A549 (cell line): ENCODE results near the gene RPL28. TPM values are rescaled to one million over a fixed set of nuclear protein-coding genes. Genes with fewer than 3 reads are reported as not detected.

Experiments used
- ATAC-seq, 2 experiments: fragments of 200-7000 bp in 1 of 2; fragments of >200 bp in 1 of 2; cut with Nextera tagmentation in 1 of 2; cut with Tn5 transposase in 1 of 2; 3 replicates each; pipeline versions ENCODE4 v1.8.0 to v1.9.1; 2018 to 2020; ENCODE audit warnings: mild to moderate bottlenecking in 1 of 2, moderate library complexity in 1 of 2
- CTCF ChIA-PET: fragments of 300-600 bp; sonication (Branson Sonifier 250); formaldehyde crosslinking; extraction: SDS; loops from one replicate; lab custom pipeline; 2021; ENCODE audit warnings: antibody characterized with exemption, inconsistent platforms; lab: Yijun Ruan, JAX
- POLR2A ChIA-PET: fragments of 350-600 bp; formaldehyde crosslinking; extraction: SDS; loops from one replicate; lab custom pipeline; 2021; ENCODE audit warnings: antibody characterized with exemption, inconsistent platforms; lab: Yijun Ruan, JAX
- DNase-seq, 2 experiments: peaks; one replicate each; pipeline versions ENCODE4 v3.0.0 to v3.0.0-alpha.2; 2011 to 2016; ENCODE audit warnings: low read depth in 1 of 2, low spot score in 1 of 2
- FAIRE-seq: peaks from 2 replicates; lab custom pipeline; 2011; peaks lifted over from hg19 to GRCh38; lab: Jason Lieb, UNC
- H3K27ac ChIP-seq, 2 experiments: fragments of >200 bp; sonication (Bioruptor Twin); formaldehyde crosslinking; 3 replicates each; pipeline ENCODE4 v1.5.1; 2016 to 2017
- H3K4me1 ChIP-seq: fragments of >200 bp; sonication (Bioruptor Twin); formaldehyde crosslinking; 3 replicates; pipeline ENCODE4 v1.6.1; 2016
- H3K4me2 ChIP-seq: fragments of >200 bp; sonication (Bioruptor Twin); formaldehyde crosslinking; 3 replicates; pipeline ENCODE4 v1.6.1; 2016
- H3K4me3 ChIP-seq: fragments of >200 bp; sonication (Bioruptor Twin); formaldehyde crosslinking; 3 replicates; pipeline ENCODE4 v1.5.1; 2016
- H3K9me3 ChIP-seq: fragments of >200 bp; sonication (Bioruptor Twin); formaldehyde crosslinking; 3 replicates; pipeline ENCODE4 v1.6.1; 2016
- ATOH8 ChIP-seq: fragments of 250-450 bp; sonication (Bioruptor Pico); IDR thresholded peaks from 2 replicates; pipeline ENCODE4 v1.5.0; 2020; ENCODE audit warnings: low read depth, mild to moderate bottlenecking, moderate library complexity
- BCL3 ChIP-seq: fragments of >200 bp; sonication (Bioruptor Twin); formaldehyde crosslinking; IDR thresholded peaks from 3 replicates; pipeline ENCODE4 v1.6.1; 2016
- CBX2 ChIP-seq: fragments of 200-600 bp; sonication (generic); IDR thresholded peaks from 2 replicates; pipeline ENCODE4 v1.6.1; 2016; ENCODE audit warnings: low read depth, mild to moderate bottlenecking, borderline replicate concordance
- E2F6 ChIP-seq: IDR thresholded peaks from 2 replicates; pipeline ENCODE4 v1.6.1; 2012; ENCODE audit warnings: low read depth, borderline replicate concordance
- EHMT2 ChIP-seq: fragments of 200-600 bp; sonication (generic); IDR thresholded peaks from 2 replicates; pipeline ENCODE4 v1.6.1; 2016; ENCODE audit warnings: antibody characterized with exemption, low read depth, mild to moderate bottlenecking, moderate library complexity
- EP300 ChIP-seq, 2 experiments: fragments of >200 bp; sonication (Bioruptor Twin); formaldehyde crosslinking; IDR thresholded peaks; 2 replicates in 1 of 2; 3 replicates in 1 of 2; pipeline ENCODE4 v1.6.1; 2016 to 2017
- ESRRA ChIP-seq: fragments of 150-350 bp; IDR thresholded peaks from 2 replicates; pipeline ENCODE4 v1.6.1; 2014; ENCODE audit warnings: mild to moderate bottlenecking, low read length, borderline replicate concordance
- FOXS1 ChIP-seq: fragments of 250-450 bp; sonication (Bioruptor Pico); IDR thresholded peaks from 2 replicates; pipeline ENCODE4 v1.5.0; 2020; ENCODE audit warnings: mild to moderate bottlenecking, moderate library complexity
- GATA3 ChIP-seq: IDR thresholded peaks from 2 replicates; pipeline ENCODE4 v1.6.1; 2012; ENCODE audit warnings: borderline replicate concordance
- HES2 ChIP-seq: fragments of >200 bp; sonication (Bioruptor Twin); formaldehyde crosslinking; IDR thresholded peaks from 2 replicates; pipeline ENCODE4 v1.6.1; 2016
- HEYL ChIP-seq: fragments of 250-450 bp; sonication (Bioruptor Pico); IDR thresholded peaks from 2 replicates; pipeline ENCODE4 v1.8.0; 2021; ENCODE audit warnings: mild to moderate bottlenecking, moderate library complexity
- HOXB13 ChIP-seq: fragments of 250-450 bp; sonication (Bioruptor Pico); IDR thresholded peaks from 2 replicates; pipeline ENCODE4 v1.5.0; 2020; ENCODE audit warnings: low read depth, mild to moderate bottlenecking, moderate library complexity
- HOXB5 ChIP-seq: fragments of 250-450 bp; sonication (Bioruptor Pico); IDR thresholded peaks from 2 replicates; pipeline ENCODE4 v1.5.0; 2020; ENCODE audit warnings: mild to moderate bottlenecking, moderate library complexity
- JUN ChIP-seq, 2 experiments: fragments of >200 bp; sonication (Bioruptor Twin); formaldehyde crosslinking; IDR thresholded peaks; 2 replicates in 1 of 2; 3 replicates in 1 of 2; pipeline ENCODE4 v1.6.1; 2016 to 2017
- KDM1A ChIP-seq: fragments of 200-600 bp; sonication (generic); IDR thresholded peaks from 2 replicates; pipeline ENCODE4 v1.6.1; 2016; ENCODE audit warnings: low read depth, mild to moderate bottlenecking
- MAFK ChIP-seq: fragments of 450-650 bp; IDR thresholded peaks from 2 replicates; pipeline ENCODE4 v1.6.1; 2014; ENCODE audit not compliant: partially characterized antibody
- MAX ChIP-seq: IDR thresholded peaks from 2 replicates; pipeline ENCODE4 v1.6.1; 2012
- MAZ ChIP-seq: fragments of 150-350 bp; IDR thresholded peaks from 2 replicates; pipeline ENCODE4 v1.6.1; 2014; ENCODE audit warnings: antibody characterized with exemption, low read depth, low read length, borderline replicate concordance
- MYC ChIP-seq: IDR thresholded peaks from 2 replicates; pipeline ENCODE4 v1.6.1; 2012; ENCODE audit warnings: mild to moderate bottlenecking, inconsistent platforms, low read length, improper control_type of control experiment, borderline replicate concordance
- NFE2L2 ChIP-seq: fragments of 150-350 bp; conservative IDR thresholded peaks from 2 replicates; pipeline ENCODE4 v1.6.1; 2014; ENCODE audit warnings: low read length
- PBX3 ChIP-seq: IDR thresholded peaks from 2 replicates; pipeline ENCODE4 v1.6.1; 2012
- PHF8 ChIP-seq: fragments of 200-600 bp; sonication (generic); IDR thresholded peaks from 2 replicates; pipeline ENCODE4 v1.6.1; 2016; ENCODE audit warnings: low read depth, mild to moderate bottlenecking, antibody characterized with exemption, moderate library complexity, borderline replicate concordance
- RCOR1 ChIP-seq: fragments of 150-350 bp; IDR thresholded peaks from 2 replicates; pipeline ENCODE4 v1.6.1; 2014; ENCODE audit warnings: antibody characterized with exemption, low read length, low read depth
- RFX5 ChIP-seq: fragments of 450-650 bp; IDR thresholded peaks from 2 replicates; pipeline ENCODE4 v1.7.1; 2014; ENCODE audit warnings: antibody characterized with exemption, mild to moderate bottlenecking, moderate library complexity
- SREBF2 ChIP-seq: fragments of 450-650 bp; IDR thresholded peaks from 2 replicates; pipeline ENCODE4 v1.6.1; 2014; ENCODE audit warnings: mild to moderate bottlenecking, moderate library complexity
- TFCP2L1 ChIP-seq: fragments of 250-450 bp; sonication (Bioruptor Pico); IDR thresholded peaks from 2 replicates; pipeline ENCODE4 v1.5.0; 2021; ENCODE audit warnings: mild to moderate bottlenecking
- USF2 ChIP-seq: fragments of 450-650 bp; IDR thresholded peaks from 2 replicates; pipeline ENCODE4 v1.6.1; 2014; ENCODE audit warnings: antibody characterized with exemption
- WGBS: methylation state at CpG from one replicate; pipeline ENCODE4 v1.1.6; 2017; ENCODE audit errors: missing lambda C conversion rate; 5-methylcytosine and 5-hydroxymethylcytosine counted together
- polyA plus RNA-seq, 4 experiments: library from polyadenylated mRNA; depleted of rRNA in 3 of 4; stranded (reverse); fragments of >200 nt; fragmentation: RNase III in 1 of 4; extraction: RNeasy Plus Mini Kit Qiagen cat#74134 plus additional on column Dnase treatment in 1 of 4; gene quantifications; 2 replicates in 3 of 4; 3 replicates in 1 of 4; pipeline ENCODE4 v1.2.3, GENCODE V29; 2011 to 2017

Gene RPL28
- polyA plus RNA-seq, 2 of the 4 experiments (the other 2 are of a cell fraction) = 329 to 2,037 TPM

- TF ChIP-seq FOXS1 (CRISPR knock-in tag) = no peak
- no peak for TF ChIP-seq MAFK
- no peak for TF ChIP-seq SREBF2
- TF ChIP-seq HOXB13 = no peak
- peak; percentile 99 for TF ChIP-seq BCL3
- peak; percentile 82; the same call in 1 of the 2 replicates for TF ChIP-seq MAX
- TF ChIP-seq ESRRA = no peak
- TF ChIP-seq KDM1A = no peak
- no peak for TF ChIP-seq HOXB5
- no peak for TF ChIP-seq EP300 (IDR thresholded peaks at IDR 0.05)
- TF ChIP-seq RCOR1 = no peak
- peak; percentile 85 for TF ChIP-seq PHF8
- no peak for TF ChIP-seq TFCP2L1 (CRISPR knock-in tag)
- TF ChIP-seq EHMT2 = no peak
Observed at GRCh38 chr19:55385724-55386492, at the start of gene RPL28 (continued).

- Histone ChIP-seq H3K4me1 (peaks cover 10% of the 10 kb centered on the region), H3K27ac (no peak overlapping the region), H3K4me2 (no peak overlapping the region), H3K9me3 (no peaks in the 10 kb centered on the region), H3K4me3 (no peak overlapping the region)
- no peak for DNase-seq
- POLR2A ChIA-PET = interaction anchor here (0.7 to 1.0 kb wide), 2 partner anchors 42 to 72 kb away, joined by 3 to 5 read pairs; no protein-coding TSS in a partner anchor
- no peak for FAIRE-seq
- CTCF ChIA-PET = interaction anchor here (0.7 to 4.9 kb wide), 5 partner anchors 11 to 73 kb away, joined by 3 to 84 read pairs (median 24); partner anchors contain the start of gene TMEM150B
- whole genome bisulfite sequencing = 66% methylated on average over 7 of the region's 7 CpGs
- no peak for TF ChIP-seq CBX2
- no peak for TF ChIP-seq RFX5
- no peak for TF ChIP-seq USF2
- no peak for ATAC-seq
Observed at GRCh38 chr19:55336101-55336500, 49.6 kb upstream of the RPL28 start.

- POLR2A ChIA-PET = interaction anchor here (0.6 to 2.8 kb wide), 31 partner anchors 9 to 267 kb away, joined by 3 to 47 read pairs (median 6); partner anchors contain the start of genes FIZ1, HSPBP1, IL11 and ISOC2
- H3K4me3 ChIP-seq = peak within 1 kb of the TSS; percentile 63
- peaks cover 17% of the 10 kb centered on the region for H3K4me1 ChIP-seq
- peak; percentile 100 for FAIRE-seq
- CTCF ChIA-PET = interaction anchor here (0.6 to 4.9 kb wide), 36 partner anchors 9 to 251 kb away, joined by 3 to 84 read pairs (median 4); partner anchors contain the start of genes SHISA7, TMEM150B and TMEM238
- peak; percentile 81 to 92 for ATAC-seq
- no peaks in the 10 kb centered on the region for H3K9me3 ChIP-seq
- H3K27ac ChIP-seq = peak within 1 kb of the TSS; percentile 90 to 93
- 2% methylated on average over 59 of the region's 63 CpGs for WGBS
- DNase-seq = peak; percentile 100
- H3K4me2 ChIP-seq = peak within 1 kb of the TSS; percentile 90
- TF ChIP-seq HES2 (no peak), E2F6 (peak; percentile 19; the same call in 1 of the 2 replicates), RFX5 (peak; percentile 90), MAZ (peak; percentile 93), ESRRA (no peak), NFE2L2 (no peak), USF2 (no peak), JUN (IDR thresholded peaks at IDR 0.05) (no peak), GATA3 (peak; percentile 3; the same call in 1 of the 2 replicates), ATOH8 (CRISPR knock-in tag) (no peak), MYC (0 out of 2 replicates have a peak, but pooled peaks have one; percentile 20), PBX3 (peak; percentile 98), HEYL (CRISPR knock-in tag) (no peak)
Observed at GRCh38 chr19:55339105-55339888, 46.4 kb upstream of the RPL28 start, which contains the start of gene KMT5C. Gene KMT5C (plus strand): TSS chr19:55339876. CDS start chr19:55341937, 2,061 bp downstream.
